Measurements from ENCODE around the gene MAPT. TPM values are rescaled to one million over a fixed set of nuclear protein-coding genes. Genes with fewer than 3 reads are reported as not detected.

Gene MAPT
- total RNA-seq, 1 experiment from 2014 or later = 3.6 TPM

DNA sequence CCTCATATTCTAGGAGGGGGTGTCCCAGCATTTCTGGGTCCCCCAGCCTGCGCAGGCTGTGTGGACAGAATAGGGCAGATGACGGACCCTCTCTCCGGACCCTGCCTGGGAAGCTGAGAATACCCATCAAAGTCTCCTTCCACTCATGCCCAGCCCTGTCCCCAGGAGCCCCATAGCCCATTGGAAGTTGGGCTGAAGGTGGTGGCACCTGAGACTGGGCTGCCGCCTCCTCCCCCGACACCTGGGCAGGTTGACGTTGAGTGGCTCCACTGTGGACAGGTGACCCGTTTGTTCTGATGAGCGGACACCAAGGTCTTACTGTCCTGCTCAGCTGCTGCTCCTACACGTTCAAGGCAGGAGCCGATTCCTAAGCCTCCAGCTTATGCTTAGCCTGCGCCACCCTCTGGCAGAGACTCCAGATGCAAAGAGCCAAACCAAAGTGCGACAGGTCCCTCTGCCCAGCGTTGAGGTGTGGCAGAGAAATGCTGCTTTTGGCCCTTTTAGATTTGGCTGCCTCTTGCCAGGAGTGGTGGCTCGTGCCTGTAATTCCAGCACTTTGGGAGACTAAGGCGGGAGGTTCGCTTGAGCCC, 116.3 kb downstream of the MAPT start:
- TF ChIP-seq, protein P1, sequence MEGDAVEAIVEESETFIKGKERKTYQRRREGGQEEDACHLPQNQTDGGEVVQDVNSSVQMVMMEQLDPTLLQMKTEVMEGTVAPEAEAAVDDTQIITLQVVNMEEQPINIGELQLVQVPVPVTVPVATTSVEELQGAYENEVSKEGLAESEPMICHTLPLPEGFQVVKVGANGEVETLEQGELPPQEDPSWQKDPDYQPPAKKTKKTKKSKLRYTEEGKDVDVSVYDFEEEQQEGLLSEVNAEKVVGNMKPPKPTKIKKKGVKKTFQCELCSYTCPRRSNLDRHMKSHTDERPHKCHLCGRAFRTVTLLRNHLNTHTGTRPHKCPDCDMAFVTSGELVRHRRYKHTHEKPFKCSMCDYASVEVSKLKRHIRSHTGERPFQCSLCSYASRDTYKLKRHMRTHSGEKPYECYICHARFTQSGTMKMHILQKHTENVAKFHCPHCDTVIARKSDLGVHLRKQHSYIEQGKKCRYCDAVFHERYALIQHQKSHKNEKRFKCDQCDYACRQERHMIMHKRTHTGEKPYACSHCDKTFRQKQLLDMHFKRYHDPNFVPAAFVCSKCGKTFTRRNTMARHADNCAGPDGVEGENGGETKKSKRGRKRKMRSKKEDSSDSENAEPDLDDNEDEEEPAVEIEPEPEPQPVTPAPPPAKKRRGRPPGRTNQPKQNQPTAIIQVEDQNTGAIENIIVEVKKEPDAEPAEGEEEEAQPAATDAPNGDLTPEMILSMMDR (conservative IDR thresholded peaks at IDR 0.05; ENCODE audit: low read depth, low read length) = peak; percentile 31; the same call in 1 of the 2 replicates
- no peak for TF ChIP-seq EZH2 (IDR thresholded peaks at IDR 0.05; ENCODE audit: low read length, unreplicated experiment)
- no peaks in the 10 kb centered on the region for H4K20me1 ChIP-seq (ENCODE audit: low read length)
- no peak overlapping the region for H2AFZ ChIP-seq (ENCODE audit: low read length)
- H3K4me3 ChIP-seq (ENCODE audit: low read length) = no peak overlapping the region
- no TSS peak for BruUV-seq (replicated peaks)
- DNase-seq = no peak
- CTCF ChIA-PET = interaction anchor here (0.6 to 0.8 kb wide), 2 partner anchors 35 to 182 kb away, joined by 3 read pairs; partner anchors contain the start of gene KANSL1
- intact Hi-C loops (cut with micrococcal nuclease) = no loop called here
- no peaks in the 10 kb centered on the region for H3K4me1 ChIP-seq (ENCODE audit: insufficient read depth, low read length)
- H3F3A ChIP-seq (ENCODE audit: low read length, unreplicated experiment) = no peaks in the 10 kb centered on the region
- no peak overlapping the region for H3K9ac ChIP-seq (ENCODE audit: low read length)
- H3K36me3 ChIP-seq (ENCODE audit: low read depth, low read length) = no peaks in the 10 kb centered on the region
- no peaks in the 10 kb centered on the region for H3K9me3 ChIP-seq (ENCODE audit: low read length)
- POLR2A ChIA-PET (ENCODE audit: unreplicated experiment) = no interaction called here
- H3K79me2 ChIP-seq (ENCODE audit: low read length) = no peaks in the 10 kb centered on the region
- no peaks in the 10 kb centered on the region for H3K9me2 ChIP-seq (replicated peaks; ENCODE audit: low read length)
- no peaks in the 10 kb centered on the region for H3K27me3 ChIP-seq (ENCODE audit: low read length)
- peak; percentile 59; the same call in 1 of the 2 replicates for ATAC-seq
- H3K4me2 ChIP-seq (ENCODE audit: low read length) = no peak overlapping the region
- H3K27ac ChIP-seq (ENCODE audit: low read length) = no peak overlapping the region

DNA sequence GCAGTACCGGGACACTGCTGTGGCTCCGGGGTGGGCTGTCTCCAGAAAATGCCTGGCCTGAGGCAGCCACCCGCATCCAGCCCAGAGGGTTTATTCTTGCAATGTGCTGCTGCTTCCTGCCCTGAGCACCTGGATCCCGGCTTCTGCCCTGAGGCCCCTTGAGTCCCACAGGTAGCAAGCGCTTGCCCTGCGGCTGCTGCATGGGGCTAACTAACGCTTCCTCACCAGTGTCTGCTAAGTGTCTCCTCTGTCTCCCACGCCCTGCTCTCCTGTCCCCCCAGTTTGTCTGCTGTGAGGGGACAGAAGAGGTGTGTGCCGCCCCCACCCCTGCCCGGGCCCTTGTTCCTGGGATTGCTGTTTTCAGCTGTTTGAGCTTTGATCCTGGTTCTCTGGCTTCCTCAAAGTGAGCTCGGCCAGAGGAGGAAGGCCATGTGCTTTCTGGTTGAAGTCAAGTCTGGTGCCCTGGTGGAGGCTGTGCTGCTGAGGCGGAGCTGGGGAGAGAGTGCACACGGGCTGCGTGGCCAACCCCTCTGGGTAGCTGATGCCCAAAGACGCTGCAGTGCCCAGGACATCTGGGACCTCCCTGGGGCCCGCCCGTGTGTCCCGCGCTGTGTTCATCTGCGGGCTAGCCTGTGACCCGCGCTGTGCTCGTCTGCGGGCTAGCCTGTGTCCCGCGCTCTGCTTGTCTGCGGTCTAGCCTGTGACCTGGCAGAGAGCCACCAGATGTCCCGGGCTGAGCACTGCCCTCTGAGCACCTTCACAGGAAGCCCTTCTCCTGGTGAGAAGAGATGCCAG, 117.6 kb downstream of the MAPT start:
- CTCF ChIA-PET = no interaction called here
- H3K27me3 ChIP-seq (ENCODE audit: low read length) = no peaks in the 10 kb centered on the region
- H3K9me2 ChIP-seq (replicated peaks; ENCODE audit: low read length) = no peaks in the 10 kb centered on the region
- POLR2A ChIA-PET (ENCODE audit: unreplicated experiment) = interaction anchor here (0.6 kb wide), 1 partner anchor 160 kb away, joined by 4 read pairs; no protein-coding TSS in a partner anchor
- H4K20me1 ChIP-seq (ENCODE audit: low read length) = no peaks in the 10 kb centered on the region
- no peak overlapping the region for H2AFZ ChIP-seq (ENCODE audit: low read length)
- H3K4me3 ChIP-seq (ENCODE audit: low read length) = no peak overlapping the region
- H3K79me2 ChIP-seq (ENCODE audit: low read length) = no peaks in the 10 kb centered on the region
- no peaks in the 10 kb centered on the region for H3K9me3 ChIP-seq (ENCODE audit: low read length)
- H3K9ac ChIP-seq (ENCODE audit: low read length) = no peak overlapping the region
- H3F3A ChIP-seq (ENCODE audit: low read length, unreplicated experiment) = no peaks in the 10 kb centered on the region
- ATAC-seq = no peak
- no peak for DNase-seq
- no peak overlapping the region for H3K27ac ChIP-seq (ENCODE audit: low read length)
- H3K36me3 ChIP-seq (ENCODE audit: low read depth, low read length) = no peaks in the 10 kb centered on the region
- H3K4me1 ChIP-seq (ENCODE audit: insufficient read depth, low read length) = no peaks in the 10 kb centered on the region
- no TSS peak for BruUV-seq (replicated peaks)
- H3K4me2 ChIP-seq (ENCODE audit: low read length) = no peak overlapping the region
- intact Hi-C loops (cut with micrococcal nuclease) = no loop called here
- TF ChIP-seq EZH2 (IDR thresholded peaks at IDR 0.05; ENCODE audit: low read length, unreplicated experiment) = no peak
- TF ChIP-seq EZH2phosphoT487 (IDR thresholded peaks at IDR 0.05; ENCODE audit: borderline replicate concordance, low read length) = no peak
- TF ChIP-seq, protein P1 (conservative IDR thresholded peaks at IDR 0.05; ENCODE audit: low read depth, low read length) = no peak

Measured in PC-3 (cell line).